ENCODE results near the gene TASOR2.

DNA sequence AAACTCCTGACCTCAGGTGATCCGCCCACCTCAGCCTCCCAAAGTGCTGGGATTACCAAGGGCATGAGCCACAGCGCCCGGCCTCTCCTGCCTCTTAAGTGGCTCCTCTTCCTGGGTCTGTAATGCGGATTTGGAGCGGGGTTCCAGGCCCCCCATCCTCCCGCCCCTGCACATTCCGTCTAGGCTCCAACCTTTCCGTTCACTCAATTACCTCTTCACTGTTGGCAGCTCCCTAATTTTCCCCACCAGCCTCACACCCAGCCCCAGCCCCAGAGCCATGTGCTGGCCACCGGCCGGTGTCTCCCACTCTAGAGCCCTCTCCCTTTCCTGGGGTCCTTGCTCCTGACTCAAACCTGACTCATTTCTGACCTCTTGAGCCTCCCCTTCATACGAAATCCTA is 34.9 kb upstream of the TASOR2 start:
- no peak for TF ChIP-seq POLR2A (IDR thresholded peaks at IDR 0.05; ENCODE audit: low read length)
- TF ChIP-seq GATA1 (IDR thresholded peaks at IDR 0.05; ENCODE audit: low read depth, low read length), result no peak

Measured in erythroblast (primary cell).